ENCODE measurements around the gene STAC3.
A peak's percentile ranks its signal among the peaks of the same experiment; 100 is the strongest.

Gene STAC3

DNA sequence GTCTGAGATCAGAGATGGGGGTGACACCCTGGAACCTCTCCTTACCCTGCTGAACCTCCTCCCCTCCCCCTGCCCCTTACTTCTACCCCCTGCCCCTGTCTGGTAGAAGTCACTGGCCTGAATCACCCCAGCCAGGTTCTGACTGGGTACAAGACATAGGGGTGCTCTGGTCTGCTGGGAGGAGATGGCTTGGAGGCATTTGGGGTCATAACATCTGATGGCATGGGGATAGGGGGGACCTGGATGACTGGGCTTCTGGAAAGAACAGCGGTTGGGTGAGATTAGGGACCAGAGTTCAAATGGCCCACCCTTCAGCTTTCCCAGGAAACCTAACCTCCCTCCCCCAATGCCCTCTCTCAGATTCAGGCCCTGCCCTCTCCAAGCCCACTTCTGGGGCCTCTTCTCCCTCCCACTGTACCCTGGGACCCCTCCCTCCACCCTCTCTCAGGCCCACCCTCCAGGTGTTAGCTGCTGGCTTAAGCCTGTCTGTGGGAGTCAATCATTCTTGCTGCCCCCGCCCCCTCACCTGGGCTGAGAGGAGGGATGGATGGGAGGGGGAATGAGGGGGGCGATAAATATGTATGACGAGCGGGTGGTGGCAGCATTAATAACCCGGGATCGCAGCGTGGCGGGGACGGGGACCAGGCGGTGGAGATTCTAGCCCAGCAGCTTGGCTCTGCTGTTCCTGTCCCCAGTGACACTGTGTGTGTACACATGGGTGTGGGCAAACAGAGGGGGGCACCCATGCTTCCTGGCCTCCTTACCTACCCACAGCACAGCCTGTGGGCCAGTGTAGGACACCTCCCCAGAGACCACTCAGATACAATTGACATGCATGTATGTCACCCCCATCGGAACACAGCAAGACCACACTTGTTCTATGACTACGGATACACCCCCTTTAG lies 28.4 kb downstream of the STAC3 start:
- no peak for FAIRE-seq

DNA sequence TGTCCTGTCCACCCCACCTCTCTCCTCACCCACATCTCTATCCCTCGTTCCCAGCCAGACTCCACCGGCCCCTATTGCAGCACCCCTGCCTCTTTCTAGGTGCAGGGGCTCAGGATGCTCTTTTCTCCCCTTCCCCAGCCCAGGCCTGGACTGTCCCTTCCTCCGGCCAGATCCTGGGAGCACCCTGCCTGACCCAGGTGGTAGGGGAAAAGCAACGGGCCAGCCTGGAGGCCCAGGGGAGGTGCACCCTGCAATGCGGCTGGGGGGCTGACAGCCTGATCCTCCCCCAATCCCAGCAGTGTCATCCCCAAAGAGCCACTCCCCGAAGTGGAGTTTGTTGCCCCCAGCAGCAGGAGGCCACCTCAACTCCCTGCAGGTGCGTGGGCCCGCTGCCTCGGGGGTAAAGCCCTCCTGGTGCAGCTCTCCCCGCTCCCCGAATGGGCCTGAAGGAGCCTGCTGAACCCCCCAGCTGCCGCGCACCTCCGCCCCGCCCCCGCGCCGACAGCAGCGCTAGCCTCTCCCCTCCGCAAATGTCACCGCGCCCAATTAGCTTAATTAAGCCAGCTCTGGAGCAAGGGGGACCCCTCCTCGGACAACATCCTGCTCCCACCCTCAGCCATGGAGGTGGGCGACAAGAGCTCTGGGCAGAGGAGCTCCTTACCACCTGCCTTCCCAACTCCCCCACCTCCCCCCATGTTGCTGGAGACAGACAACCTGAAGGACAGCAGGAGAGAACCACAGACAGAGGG lies 29.6 kb downstream of the STAC3 start:
- no peak for FAIRE-seq

DNA sequence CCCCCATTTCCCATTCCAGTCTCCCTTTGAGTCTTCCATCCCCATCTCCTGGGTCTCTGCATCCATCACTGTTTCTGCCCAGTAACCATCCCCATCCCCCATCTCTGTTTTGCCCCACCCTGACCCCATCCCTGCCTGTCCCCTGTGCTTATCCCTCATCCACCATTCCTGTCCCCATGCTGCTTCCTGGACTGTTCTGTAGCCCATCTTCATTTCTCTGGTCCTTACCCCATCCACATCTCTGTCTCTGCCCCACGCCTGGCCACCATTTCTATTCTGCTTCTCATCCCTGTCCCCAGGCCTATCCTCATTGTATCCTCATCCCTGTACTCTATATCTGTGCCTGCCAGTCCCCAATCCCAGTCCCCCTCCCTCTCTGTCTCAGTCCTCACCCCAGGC lies 30.2 kb downstream of the STAC3 start:
- FAIRE-seq, result no peak

DNA sequence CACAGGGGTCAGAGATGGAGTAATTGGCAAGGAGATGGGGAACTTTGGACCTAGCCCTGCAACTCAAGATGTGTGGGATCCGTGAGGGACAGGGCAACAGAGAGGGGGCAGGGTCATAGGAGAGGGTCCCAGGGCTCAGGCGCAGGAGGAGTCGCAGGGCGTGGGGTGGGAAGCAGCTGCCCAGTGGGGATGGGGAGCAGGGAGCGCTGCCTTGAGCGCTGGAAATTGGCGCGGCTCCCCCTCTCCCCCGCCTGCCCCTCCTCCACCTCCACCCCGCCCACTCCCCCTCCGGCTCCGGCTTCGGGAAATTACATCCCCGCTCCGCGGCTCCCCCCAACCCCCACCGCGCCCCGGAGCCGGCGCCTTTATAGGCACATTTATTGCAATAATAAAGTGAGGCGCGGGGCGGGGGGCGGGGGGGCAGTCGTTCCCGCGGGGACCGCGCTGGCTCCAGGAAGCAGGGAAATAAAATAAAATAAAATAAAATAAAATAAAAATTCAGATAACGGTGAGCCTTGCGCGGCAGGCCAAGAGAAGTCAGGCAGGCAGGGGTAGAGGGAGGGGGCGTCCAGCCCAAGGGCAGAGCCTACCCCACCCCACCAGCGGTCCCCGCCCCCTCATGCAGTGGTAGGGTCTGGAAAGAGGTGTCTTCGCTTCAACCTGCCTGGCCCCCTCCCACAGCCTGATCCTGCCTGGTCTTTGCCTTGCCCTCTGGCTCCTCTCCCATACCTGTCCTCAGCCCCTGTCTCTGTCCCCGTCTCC lies 30.8 kb downstream of the STAC3 start:
- no peak for FAIRE-seq

DNA sequence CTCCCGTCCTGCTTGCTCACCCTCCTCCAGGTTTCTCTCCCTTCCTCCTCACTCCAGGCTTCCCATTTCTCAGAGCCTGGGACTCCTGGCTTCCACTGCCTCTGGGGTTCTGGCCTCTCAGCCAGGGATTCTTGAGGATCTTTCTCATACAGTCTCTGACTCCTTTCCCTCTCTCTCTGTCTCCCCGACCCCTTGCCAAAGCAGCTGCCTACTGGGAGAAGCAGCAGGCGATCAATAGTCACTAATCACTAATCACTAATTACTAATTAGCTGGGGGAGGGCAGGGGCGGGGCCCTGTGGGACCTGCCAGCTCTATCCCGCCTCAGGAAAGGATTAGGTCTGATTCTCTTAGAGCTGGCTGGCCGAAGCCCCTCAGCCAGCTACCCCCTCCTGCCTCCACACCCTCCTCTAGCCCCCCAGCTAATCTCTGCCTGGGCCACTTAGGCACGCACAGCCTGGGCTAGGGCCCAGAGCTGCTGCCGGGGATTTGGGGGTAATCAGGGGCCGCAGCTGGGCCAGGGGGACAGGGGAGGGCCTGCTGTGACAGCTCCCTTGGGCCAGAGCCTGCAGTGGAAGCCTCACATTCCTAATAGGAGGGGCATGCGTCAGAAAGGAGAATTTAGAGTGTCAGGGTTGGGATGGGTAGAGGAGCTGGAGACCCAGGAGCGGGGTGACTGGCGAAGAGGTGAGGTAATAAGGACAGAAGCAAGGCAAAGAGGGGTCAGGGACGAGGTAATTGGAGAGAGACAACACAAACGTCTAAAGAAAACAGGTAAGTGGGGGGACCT lies 31.6 kb downstream of the STAC3 start:
- FAIRE-seq, result no peak

DNA sequence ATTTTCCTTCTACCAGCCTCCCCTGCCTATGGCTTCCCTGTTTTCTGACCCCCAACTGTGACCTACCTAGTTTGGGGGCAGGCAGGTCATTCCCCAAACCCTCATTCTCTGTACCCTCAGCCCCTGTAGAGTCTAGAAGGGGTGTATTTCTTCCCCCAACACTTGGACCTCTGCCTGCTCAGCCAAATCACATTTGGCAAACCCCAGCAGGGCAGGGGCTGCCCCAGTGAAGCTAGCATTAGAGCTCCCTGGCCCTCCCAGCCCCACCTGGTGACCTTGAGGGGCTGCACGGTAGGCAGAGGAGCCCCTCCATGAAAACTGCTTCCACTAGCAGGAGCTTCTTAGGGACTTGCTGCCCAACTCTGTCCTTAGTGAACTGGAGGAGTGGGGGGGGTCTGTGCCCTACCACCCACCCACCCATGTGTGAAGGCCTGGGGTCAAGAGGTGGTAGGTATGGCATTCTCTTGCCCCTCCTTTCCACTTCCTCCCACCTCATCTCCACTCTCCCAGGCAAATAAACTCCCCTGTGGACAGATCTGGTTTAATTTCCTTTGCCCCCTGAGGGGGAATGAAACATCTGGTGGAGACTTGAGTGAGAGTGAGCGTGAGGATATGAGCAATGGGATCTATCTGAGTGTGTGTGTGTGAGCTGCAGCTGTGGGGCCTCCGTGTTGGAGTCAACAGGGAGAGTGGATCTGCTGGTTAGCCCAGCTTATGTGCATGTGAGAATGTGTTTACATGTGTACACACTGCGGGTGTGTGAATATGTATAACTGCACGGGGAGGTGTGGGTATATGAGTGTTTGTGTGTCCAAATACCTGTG lies 32.7 kb downstream of the STAC3 start:
- no peak for FAIRE-seq

DNA sequence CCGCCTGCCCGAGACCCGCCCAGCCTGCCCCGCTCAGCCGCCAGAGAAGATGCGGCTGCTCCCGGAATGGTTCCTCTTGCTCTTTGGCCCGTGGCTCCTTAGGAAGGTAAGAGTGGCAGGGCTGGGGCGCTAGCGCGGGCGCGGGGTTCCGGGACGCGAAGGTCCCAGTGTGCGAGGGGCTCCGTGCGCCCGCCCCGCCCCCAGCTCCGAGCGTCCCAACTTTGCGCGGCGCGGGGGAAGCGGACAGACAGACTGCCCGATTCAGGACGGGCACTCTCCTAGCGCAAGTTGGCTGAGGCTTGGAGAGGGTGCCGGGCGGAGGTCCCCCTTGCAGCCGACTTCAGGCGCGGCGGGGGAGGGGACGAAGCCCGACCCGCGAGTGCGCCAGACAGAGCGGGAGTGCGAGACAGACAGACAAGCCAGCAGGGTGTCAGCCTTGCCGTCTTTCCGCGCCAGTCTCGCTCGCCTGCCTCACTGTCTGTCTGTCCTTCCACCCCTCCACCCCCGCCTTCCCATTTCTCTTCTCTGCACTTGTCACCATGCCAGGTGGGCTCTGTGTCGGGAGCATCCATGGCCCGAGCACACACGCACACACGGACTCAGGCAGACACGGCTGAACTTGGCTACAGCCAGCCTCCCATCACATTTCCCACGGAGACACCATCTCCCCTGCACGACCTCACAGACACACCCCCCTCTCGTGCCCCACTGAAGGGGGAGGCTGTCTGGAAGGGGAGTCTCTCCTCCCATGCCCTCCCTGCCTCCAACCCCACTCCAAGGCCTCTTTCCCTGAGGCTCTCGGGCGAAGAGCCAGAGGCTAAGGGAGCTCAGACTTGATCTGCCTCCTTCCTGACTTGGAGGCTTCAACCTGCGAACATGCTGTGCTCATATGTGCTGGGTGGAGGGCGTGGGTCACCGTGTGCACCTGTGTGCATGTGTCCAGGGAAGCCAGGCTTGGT lies 33.8 kb downstream of the STAC3 start:
- no peak for FAIRE-seq

DNA sequence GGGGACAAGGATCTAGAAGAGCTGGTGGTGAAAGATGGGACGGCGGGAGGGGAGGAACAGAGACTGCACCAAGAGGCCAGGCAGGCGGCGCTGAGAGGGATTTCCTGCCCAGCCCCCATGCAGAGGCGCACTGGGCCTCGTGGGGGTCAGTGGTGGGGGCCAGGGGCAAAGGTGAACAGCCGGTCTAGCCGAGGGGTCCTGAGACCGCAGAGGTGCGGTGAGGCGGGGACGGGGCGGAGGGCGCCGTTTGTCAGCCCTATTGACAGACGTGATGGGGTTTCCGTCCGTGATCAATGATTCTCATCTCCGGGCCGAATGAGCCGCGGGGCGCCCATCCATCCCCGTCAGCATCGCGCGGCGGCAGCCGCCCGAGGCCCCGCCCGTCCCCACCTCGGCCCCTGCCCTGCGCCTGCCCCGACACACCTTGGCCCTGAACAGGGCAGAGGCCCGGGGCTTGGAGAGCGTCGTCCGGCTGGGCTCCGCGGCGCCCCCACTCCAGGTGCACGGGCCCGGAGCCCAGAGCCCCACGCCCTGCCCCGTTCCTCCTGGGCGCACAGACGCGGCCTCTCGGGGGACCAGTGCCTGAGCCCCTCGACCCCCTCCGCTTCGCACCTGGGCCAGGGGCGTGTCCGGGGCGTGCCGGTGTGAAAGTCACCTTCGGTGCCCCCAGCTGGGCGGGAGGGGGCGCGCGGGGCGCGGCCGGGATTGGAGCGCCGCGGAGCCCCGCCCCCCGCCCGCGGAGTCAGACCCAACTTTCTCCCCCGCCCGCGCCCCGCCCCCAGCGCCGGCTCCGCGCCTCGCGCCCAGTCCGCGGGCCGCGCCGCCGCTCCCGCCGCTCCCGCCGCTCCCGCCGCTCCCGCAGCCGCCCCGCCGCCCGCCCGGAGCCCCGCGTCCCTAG lies 34.7 kb downstream of the STAC3 start, which contains the start of gene NXPH4:
NXPH4 (plus strand) TSS at position 781 of the 898 bp plus-strand sequence. CDS start 176 bp downstream, outside the sequence.
- no peak for FAIRE-seq

DNA sequence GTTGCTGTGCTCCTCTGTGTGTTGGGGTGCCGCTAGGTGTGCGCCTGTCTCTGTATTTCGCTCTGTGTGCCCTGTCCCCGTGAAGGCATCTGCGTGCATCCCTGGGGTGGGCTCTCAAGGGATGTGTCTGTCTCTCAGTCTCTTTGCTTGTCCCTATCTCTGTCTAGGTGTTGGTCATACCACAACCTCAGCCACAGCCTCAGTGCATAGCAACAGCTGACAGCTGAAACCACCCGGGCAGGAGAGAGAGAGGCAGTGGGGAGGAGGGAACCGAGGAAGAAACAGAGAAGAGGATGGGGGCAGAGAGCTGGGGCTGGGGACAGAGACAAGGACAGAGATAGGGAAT lies 35.3 kb downstream of the STAC3 start:
- no peak for FAIRE-seq

DNA sequence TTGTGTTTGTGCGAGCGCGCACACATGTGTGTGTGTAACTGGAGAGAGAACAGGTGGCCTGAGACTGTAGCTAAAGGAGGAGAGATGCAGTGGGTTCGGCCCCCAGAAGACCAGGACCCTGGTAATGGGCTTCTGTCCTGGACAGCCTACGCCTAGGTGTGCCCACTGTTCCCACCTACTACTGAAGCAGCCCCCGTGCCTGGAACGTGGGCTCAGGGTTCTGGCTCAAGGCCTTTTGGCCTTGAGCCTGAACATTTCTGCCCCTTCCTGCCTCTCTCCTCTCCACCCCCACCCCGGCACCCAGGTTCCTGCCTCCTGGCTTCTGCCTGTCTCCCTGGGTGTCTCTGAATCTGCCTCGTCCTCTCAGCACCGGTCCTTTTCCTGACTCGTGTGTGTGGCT lies 35.9 kb downstream of the STAC3 start:
- no peak for FAIRE-seq

DNA sequence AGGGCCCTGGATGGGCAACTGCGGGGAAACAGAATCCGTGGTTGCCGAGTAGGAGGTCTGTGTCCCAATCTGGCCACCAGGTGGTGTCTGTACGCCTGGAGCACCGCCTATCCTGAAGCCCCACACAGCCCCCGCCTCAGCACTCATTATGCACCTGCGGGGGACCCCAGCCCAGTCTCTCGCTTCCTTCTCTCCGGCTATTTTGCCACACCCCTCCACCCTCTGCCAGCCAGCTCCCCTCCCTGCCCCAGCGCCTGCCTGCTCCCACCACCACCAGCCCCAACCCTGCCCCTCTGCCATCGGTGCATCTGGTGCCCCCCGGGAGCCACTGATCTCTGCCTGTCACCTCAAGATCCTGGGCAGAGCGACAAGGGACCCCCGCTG lies 36.6 kb downstream of the STAC3 start:
- FAIRE-seq, result no peak

DNA sequence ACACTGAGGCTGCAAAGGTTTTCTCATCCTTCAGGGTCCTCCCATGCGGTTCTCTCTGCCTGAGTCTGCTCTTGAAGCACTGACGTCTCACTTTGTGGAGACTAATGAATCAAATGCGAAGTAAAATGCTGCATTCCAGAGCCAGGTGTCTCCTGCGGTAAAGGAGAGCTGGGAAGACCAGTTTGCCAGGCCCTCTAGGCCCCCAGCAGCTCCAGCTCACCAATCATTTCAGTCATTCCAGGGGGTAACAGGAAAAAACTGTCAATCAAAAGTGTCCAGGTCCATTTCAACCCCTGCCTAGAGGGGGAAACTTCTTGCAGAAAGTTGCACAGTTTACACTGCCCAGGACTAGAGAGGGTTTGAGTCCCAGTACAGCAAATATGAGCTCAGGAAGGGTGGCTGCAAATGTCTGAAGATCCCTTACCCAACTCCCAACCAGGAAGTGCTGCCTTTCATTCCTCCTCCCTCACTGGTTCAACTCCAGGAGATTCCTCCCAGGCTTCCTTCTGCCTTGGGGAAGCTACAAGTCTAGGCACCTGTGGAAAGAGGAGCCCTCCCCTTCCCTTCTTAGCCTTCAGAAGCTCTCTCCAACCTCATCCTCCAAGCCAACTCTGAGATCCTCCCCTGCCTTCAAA lies 37.1 kb downstream of the STAC3 start:
- peak; percentile 50 for FAIRE-seq

DNA sequence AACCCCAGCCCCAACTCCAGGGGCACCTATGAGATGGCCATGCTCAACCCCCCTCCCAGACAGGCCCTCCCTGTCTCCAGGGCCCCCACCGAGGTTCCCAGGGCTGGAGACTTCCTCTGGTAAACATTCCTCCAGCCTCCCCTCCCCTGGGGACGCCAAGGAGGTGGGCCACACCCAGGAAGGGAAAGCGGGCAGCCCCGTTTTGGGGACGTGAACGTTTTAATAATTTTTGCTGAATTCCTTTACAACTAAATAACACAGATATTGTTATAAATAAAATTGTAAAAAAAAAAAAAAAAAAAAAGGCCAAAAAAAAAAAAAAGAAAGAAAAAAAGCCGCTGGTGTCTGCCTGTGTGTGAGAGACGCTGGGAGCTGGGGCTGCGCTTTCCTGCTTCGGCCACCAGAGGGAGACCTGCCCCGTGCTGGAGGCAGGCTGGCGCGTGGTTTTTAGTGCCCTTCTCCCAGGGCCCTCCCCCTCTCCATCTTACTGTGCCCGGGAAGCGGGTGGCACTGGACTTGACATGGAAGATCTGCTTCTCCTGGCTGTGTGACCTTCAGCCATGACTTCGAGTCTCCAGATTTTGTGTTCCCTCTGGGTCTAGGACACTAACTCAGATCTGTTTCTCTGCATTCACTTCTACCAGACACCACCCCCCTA lies 37.8 kb downstream of the STAC3 start:
- FAIRE-seq, result peak; percentile 96

DNA sequence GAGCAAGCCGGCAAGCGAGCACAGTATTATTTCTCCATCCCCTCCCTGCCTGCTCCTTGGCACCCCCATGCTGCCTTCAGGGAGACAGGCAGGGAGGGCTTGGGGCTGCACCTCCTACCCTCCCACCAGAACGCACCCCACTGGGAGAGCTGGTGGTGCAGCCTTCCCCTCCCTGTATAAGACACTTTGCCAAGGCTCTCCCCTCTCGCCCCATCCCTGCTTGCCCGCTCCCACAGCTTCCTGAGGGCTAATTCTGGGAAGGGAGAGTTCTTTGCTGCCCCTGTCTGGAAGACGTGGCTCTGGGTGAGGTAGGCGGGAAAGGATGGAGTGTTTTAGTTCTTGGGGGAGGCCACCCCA lies 38.3 kb downstream of the STAC3 start:
- FAIRE-seq, result no peak

DNA sequence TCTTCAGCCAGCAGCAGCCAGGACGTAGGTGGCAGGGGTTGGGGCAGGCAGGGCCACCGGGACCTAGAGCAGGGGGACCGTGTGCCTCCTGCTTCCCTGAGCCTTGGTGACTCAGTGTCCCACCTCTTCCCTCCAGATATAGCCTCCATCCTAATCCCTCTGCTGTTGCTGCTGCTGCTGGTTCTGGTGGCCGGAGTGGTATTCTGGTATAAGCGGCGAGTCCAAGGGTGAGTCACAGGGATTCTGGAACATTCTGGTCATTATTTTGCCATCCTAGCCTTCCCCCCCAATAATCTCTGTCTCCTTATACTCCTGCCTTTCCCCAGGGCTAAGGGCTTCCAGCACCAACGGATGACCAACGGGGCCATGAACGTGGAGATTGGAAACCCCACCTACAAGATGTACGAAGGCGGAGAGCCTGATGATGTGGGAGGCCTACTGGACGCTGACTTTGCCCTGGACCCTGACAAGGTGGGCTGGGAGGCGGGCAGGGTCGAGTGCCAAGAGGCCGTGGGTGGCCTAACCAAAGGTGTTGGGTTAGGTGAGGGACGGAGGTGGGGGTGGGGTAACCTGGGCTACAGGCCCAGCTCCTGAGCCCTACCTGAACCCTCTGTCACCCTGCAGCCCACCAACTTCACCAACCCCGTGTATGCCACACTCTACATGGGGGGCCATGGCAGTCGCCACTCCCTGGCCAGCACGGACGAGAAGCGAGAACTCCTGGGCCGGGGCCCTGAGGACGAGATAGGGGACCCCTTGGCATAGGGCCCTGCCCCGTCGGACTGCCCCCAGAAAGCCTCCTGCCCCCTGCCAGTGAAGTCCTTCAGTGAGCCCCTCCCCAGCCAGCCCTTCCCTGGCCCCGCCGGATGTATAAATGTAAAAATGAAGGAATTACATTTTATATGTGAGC lies 38.9 kb downstream of the STAC3 start:
- no peak for FAIRE-seq

DNA sequence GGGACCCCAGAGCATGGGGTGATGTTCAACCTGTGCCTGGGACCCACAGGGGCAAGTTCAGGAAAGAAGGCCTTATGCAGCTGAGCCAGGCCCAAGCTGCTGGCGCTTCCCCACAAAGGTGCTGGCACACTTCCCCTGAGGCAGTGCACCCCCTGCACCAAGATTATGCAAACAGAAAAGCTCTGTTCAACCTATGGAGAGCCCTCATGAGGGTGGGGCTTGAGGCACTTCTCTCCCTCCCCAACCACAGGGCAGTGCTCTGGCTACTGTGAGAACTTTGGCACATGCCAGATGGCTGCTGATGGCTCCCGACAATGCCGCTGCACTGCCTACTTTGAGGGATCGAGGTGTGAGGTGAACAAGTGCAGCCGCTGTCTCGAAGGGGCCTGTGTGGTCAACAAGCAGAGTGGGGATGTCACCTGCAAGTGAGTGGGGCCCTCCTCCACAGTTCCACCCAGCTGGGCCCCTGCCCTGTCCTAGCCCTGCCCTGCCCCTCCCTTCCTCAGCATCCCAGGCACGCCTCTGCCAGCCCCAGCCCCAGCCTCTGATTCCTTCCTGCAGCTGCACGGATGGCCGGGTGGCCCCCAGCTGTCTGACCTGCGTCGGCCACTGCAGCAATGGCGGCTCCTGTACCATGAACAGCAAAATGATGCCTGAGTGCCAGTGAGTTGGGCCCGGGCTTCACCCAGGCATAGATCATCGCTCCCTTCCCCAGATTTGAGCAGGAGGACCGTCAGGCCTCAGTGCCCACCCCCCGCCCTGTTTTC lies 39.9 kb downstream of the STAC3 start:
- FAIRE-seq, result no peak

Data from G401.6 (cell line).